OCI-LY7 (cell line): Measurements from ENCODE around the gene EYS. TPM values are rescaled to one million over a fixed set of nuclear protein-coding genes. Genes with fewer than 3 reads are reported as not detected.

Source experiments
- BruUV-seq: library from RNA; stranded (reverse); fragments of 400-500 nt; replicated peaks from 2 replicates; lab custom pipeline; 2021; lab: Mats Ljungman, UMichigan
- CTCF ChIA-PET: fragments of 300-600 bp; sonication (Branson Sonifier 250); formaldehyde crosslinking; loops from one replicate; lab custom pipeline; 2022; ENCODE audit warnings: antibody characterized with exemption; ENCODE audit not compliant: unreplicated experiment; lab: Charles Lee
- POLR2A ChIA-PET: fragments of 300-600 bp; sonication (Branson Sonifier 250); formaldehyde crosslinking; loops from one replicate; lab custom pipeline; 2022; ENCODE audit warnings: antibody characterized with exemption; lab: Charles Lee
- DNase-seq: peaks from one replicate; pipeline ENCODE4 v3.0.0-alpha.2; 2015; ENCODE audit warnings: low spot score
- H2AFZ ChIP-seq: fragments of 200-600 bp; sonication (generic), shearing (Covaris generic); 2 replicates; pipeline ENCODE4 v1.6.1; 2014; ENCODE audit warnings: mild to moderate bottlenecking, antibody characterized with exemption, low read length, moderate library complexity
- H3K27ac ChIP-seq: fragments of 200-600 bp; sonication (generic); 2 replicates; pipeline ENCODE4 v1.5.1; 2014; ENCODE audit warnings: mixed run types, low read depth, mild to moderate bottlenecking, moderate library complexity, low read length, inconsistent platforms; ENCODE audit not compliant: poor library complexity, severe bottlenecking
- H3K36me3 ChIP-seq: fragments of 200-600 bp; sonication (generic); 2 replicates; pipeline ENCODE4 v1.6.1; 2014; ENCODE audit warnings: mild to moderate bottlenecking, antibody characterized with exemption, low read length, moderate library complexity, mixed read lengths; ENCODE audit not compliant: insufficient read depth
- H3K4me1 ChIP-seq: fragments of 200-600 bp; sonication (generic); 2 replicates; pipeline ENCODE4 v1.5.1; 2014; ENCODE audit warnings: mild to moderate bottlenecking, low read length; ENCODE audit not compliant: insufficient read depth, poor library complexity, severe bottlenecking
- H3K4me2 ChIP-seq: fragments of 200-600 bp; sonication (generic); 2 replicates; pipeline ENCODE4 v1.6.1; 2014; ENCODE audit warnings: mild to moderate bottlenecking, low read length
- H3K4me3 ChIP-seq: fragments of 200-600 bp; sonication (generic); 2 replicates; pipeline ENCODE4 v1.5.1; 2014; ENCODE audit warnings: mild to moderate bottlenecking, low read depth, low read length; ENCODE audit not compliant: poor library complexity, severe bottlenecking
- H3K79me2 ChIP-seq: fragments of 200-600 bp; sonication (generic); 2 replicates; pipeline ENCODE4 v1.6.1; 2016; ENCODE audit warnings: low read depth, mild to moderate bottlenecking, low read length, moderate library complexity, mixed read lengths; ENCODE audit not compliant: insufficient read depth
- H3K9me2 ChIP-seq: fragments of 200-600 bp; sonication (generic); 2 replicates; pipeline ENCODE4 v1.6.1; 2016; ENCODE audit warnings: mild to moderate bottlenecking, low read length, mixed read lengths; ENCODE audit not compliant: insufficient read depth
- H3K9me3 ChIP-seq: fragments of 200-600 bp; sonication (generic); 2 replicates; pipeline ENCODE4 v1.6.1; 2014; ENCODE audit warnings: mild to moderate bottlenecking, mixed run types, low read length, mixed read lengths
- H4K20me1 ChIP-seq: fragments of 200-600 bp; sonication (generic); 2 replicates; pipeline ENCODE4 v1.6.1; 2014; ENCODE audit warnings: mild to moderate bottlenecking, antibody characterized with exemption, low read length, moderate library complexity, mixed read lengths; ENCODE audit not compliant: insufficient read depth
- CTCF ChIP-seq: fragments of 200-600 bp; sonication (generic); conservative IDR thresholded peaks from 2 replicates; pipeline ENCODE4 v1.5.1; 2014; ENCODE audit warnings: mild to moderate bottlenecking, antibody characterized with exemption, low read length, moderate library complexity, mixed read lengths
- EZH2phosphoT487 ChIP-seq: fragments of 200-600 bp; sonication (generic); IDR thresholded peaks from 2 replicates; pipeline ENCODE4 v1.6.1; 2018; ENCODE audit warnings: low read depth, borderline replicate concordance, mild to moderate bottlenecking, mixed run types, antibody characterized with exemption, low read length, moderate library complexity, mixed read lengths
- intact Hi-C: fragments of 100-400 bp; cut with micrococcal nuclease; formaldehyde crosslinking; loops from one replicate; pipeline ENCODE4 v1.10.0; 2022; ENCODE audit not compliant: unreplicated experiment
- total RNA-seq, 2 experiments: library from RNA; depleted of rRNA in 1 of 2; stranded (reverse); fragments of >200 nt in 1 of 2; shearing (Covaris generic) in 1 of 2; gene quantifications; 2 replicates each; pipeline ENCODE4 v1.2.3, GENCODE V29; 2014 to 2022

The EYS gene
- total RNA-seq, 2 experiments from 2014 or later, result not detected

GRCh38 chr6:63868351-63868750, 1838.7 kb downstream of the EYS start:
- no peaks in the 10 kb centered on the region for H3K36me3 ChIP-seq
- CTCF ChIA-PET, result no interaction called here

DNA sequence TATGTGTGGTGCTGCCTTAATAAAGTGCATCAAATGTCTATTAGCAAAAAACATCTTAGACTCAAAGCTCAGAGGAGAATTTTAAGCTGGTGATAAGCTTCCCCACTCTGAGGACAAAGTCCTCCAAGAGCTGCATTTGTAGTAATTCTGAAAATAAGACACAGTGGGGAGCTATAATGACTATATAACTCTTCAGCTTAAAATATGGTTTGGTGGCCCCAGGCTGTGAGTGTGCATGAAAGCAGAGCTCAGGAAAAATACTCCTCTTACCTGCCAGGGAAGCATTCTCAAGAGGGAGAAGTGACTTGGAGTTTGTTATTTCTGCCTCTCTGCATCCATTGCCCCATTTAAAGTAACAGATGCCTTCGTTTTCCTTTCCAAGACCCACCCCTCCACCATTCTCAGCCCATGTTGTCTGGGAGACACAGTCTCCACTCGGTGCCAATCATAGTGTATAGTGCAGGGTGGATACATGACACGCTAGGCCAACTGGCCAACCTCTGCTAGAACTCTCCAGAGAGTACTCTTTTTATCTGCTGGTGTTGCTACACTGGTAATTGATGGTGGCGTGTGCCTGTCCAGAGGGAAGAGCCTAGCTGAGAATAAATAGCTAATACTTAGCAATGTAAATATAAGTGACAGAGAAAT, 1842.2 kb downstream of the EYS start:
- H2AFZ ChIP-seq, result no peak overlapping the region
- no peak for DNase-seq
- POLR2A ChIA-PET, result interaction anchor here (1.0 kb wide), 1 partner anchor 17 kb away, joined by 3 read pairs; no protein-coding TSS in a partner anchor
- no peaks in the 10 kb centered on the region for H3K4me1 ChIP-seq
- H3K4me2 ChIP-seq, result no peak overlapping the region
- no peaks in the 10 kb centered on the region for H4K20me1 ChIP-seq
- intact Hi-C loops, result no loop called here
- TF ChIP-seq CTCF, result no peak
- no peak for TF ChIP-seq EZH2phosphoT487
- no peak overlapping the region for H3K27ac ChIP-seq
- no peaks in the 10 kb centered on the region for H3K9me2 ChIP-seq
- CTCF ChIA-PET, result no interaction called here
- no peak overlapping the region for H3K4me3 ChIP-seq
- no peaks in the 10 kb centered on the region for H3K9me3 ChIP-seq
- no peaks in the 10 kb centered on the region for H3K79me2 ChIP-seq
- no TSS peak for BruUV-seq
- H3K36me3 ChIP-seq, result no peaks in the 10 kb centered on the region

More at GRCh38 chr6:63868351-63868750, 1838.7 kb downstream of the EYS start:
- Histone ChIP-seq H3K9me3 (no peaks in the 10 kb centered on the region), H3K9me2 (no peaks in the 10 kb centered on the region), H3K4me3 (no peak overlapping the region), H3K4me2 (no peak overlapping the region), H3K4me1 (no peaks in the 10 kb centered on the region), H2AFZ (no peak overlapping the region), H3K27ac (no peak overlapping the region), H3K79me2 (no peaks in the 10 kb centered on the region), H4K20me1 (no peaks in the 10 kb centered on the region)
- POLR2A ChIA-PET, result interaction anchor here (0.7 to 0.9 kb wide), 2 partner anchors 11 to 22 kb away, joined by 3 to 4 read pairs; no protein-coding TSS in a partner anchor
- DNase-seq, result no peak
- BruUV-seq, result no TSS peak
- TF ChIP-seq EZH2phosphoT487 (no peak), CTCF (no peak)
- intact Hi-C loops, result no loop called here

DNA sequence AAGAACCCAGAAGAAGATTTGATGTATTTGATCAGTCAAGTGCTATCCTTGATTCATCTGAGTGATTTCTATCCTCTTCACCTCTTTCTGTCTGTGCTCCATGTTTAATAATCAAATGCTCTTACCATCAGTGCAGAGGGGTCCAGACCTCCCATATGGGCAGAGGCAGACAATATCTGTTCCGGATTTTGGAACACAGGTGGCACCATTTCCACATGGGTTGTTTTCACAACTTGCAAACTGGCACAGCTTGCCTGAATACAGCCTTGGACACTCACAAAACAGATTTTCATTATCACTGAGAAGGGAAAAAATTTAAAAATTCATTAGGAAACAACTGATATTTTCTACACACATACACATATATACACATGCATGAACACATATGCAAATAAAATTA, 1843.0 kb downstream of the EYS start:
- no peaks in the 10 kb centered on the region for H3K9me2 ChIP-seq
- CTCF ChIA-PET, result no interaction called here
- no peaks in the 10 kb centered on the region for H3K36me3 ChIP-seq
- DNase-seq, result no peak
- H3K4me1 ChIP-seq, result no peaks in the 10 kb centered on the region
- no peaks in the 10 kb centered on the region for H4K20me1 ChIP-seq
- H2AFZ ChIP-seq, result no peak overlapping the region
- intact Hi-C loops, result no loop called here
- POLR2A ChIA-PET, result interaction anchor here (1.0 kb wide), 1 partner anchor 17 kb away, joined by 3 read pairs; no protein-coding TSS in a partner anchor
- BruUV-seq, result no TSS peak
- no peak overlapping the region for H3K4me3 ChIP-seq
- no peaks in the 10 kb centered on the region for H3K79me2 ChIP-seq
- TF ChIP-seq EZH2phosphoT487 (no peak), CTCF (no peak)
- H3K27ac ChIP-seq, result no peak overlapping the region
- H3K4me2 ChIP-seq, result no peak overlapping the region
- H3K9me3 ChIP-seq, result no peaks in the 10 kb centered on the region
